ENCODE data around the gene ECPAS. TPM values are rescaled to one million over a fixed set of nuclear protein-coding genes. Genes with fewer than 3 reads are reported as not detected.

ECPAS gene
- total and polyA plus RNA-seq, 9 donors, result 23.5 to 97.6 (median 69.7) TPM

- H3K36me3 ChIP-seq, result no peaks in the 10 kb centered on the region
- TF ChIP-seq EP300 (IDR thresholded peaks at IDR 0.05), result no peak
- no peak for TF ChIP-seq POLR2A (IDR thresholded peaks at IDR 0.05)
- TF ChIP-seq CTCF (IDR thresholded peaks at IDR 0.05), result no peak
- 5 to 14% (median 13%) methylated on average over 1 of the region's 1 CpG for WGBS, 3 donors
- no peak overlapping the region for H3K4me3 ChIP-seq
- no peaks in the 10 kb centered on the region for H3K4me1 ChIP-seq (ENCODE audit: insufficient read depth)
- no peaks in the 10 kb centered on the region for H3K27me3 ChIP-seq
- intact Hi-C loops (cut with DNase I), result no loop called here
- no peak for DNase-seq
- H3K9me3 ChIP-seq, result no peaks in the 10 kb centered on the region
- no peak overlapping the region for H3K27ac ChIP-seq
These were observed 103.2 kb downstream of the ECPAS start for GRCh38 chr9:111381006-111381405.

- Histone ChIP-seq H3K27ac (no peak overlapping the region), H3K36me3 (no peaks in the 10 kb centered on the region), H3K27me3 (no peaks in the 10 kb centered on the region), H3K9me3 (no peaks in the 10 kb centered on the region), H3K4me1 (ENCODE audit: insufficient read depth) (no peaks in the 10 kb centered on the region), H3K4me3 (no peak overlapping the region)
- TF ChIP-seq EP300 (IDR thresholded peaks at IDR 0.05) (no peak), CTCF (IDR thresholded peaks at IDR 0.05) (no peak), POLR2A (IDR thresholded peaks at IDR 0.05) (no peak)
- DNase-seq, result no peak
- WGBS, 3 donors, result 93 to 97% (median 93%) methylated on average over 3 of the region's 3 CpGs
- intact Hi-C loops (cut with DNase I), result no loop called here
These were observed 108.2 kb downstream of the ECPAS start for GRCh38 chr9:111375817-111376564.

GRCh38 chr9:111375062-111375461, 109.1 kb downstream of the ECPAS start:
- no peaks in the 10 kb centered on the region for H3K27me3 ChIP-seq
- TF ChIP-seq CTCF (IDR thresholded peaks at IDR 0.05) (no peak), EP300 (IDR thresholded peaks at IDR 0.05) (no peak), POLR2A (IDR thresholded peaks at IDR 0.05) (no peak)
- H3K9me3 ChIP-seq, result no peaks in the 10 kb centered on the region
- H3K27ac ChIP-seq, result no peak overlapping the region
- H3K36me3 ChIP-seq, result no peaks in the 10 kb centered on the region
- intact Hi-C loops (cut with DNase I), result no loop called here
- no peak overlapping the region for H3K4me3 ChIP-seq
- no peak for DNase-seq
- 75 to 82% (median 79%) methylated on average over 2 of the region's 2 CpGs for WGBS, 3 donors
- no peaks in the 10 kb centered on the region for H3K4me1 ChIP-seq (ENCODE audit: insufficient read depth)

GRCh38 chr9:111372297-111372696, 111.9 kb downstream of the ECPAS start:
- no peak overlapping the region for H3K4me3 ChIP-seq
- no peak for TF ChIP-seq POLR2A (IDR thresholded peaks at IDR 0.05)
- no peak for TF ChIP-seq EP300 (IDR thresholded peaks at IDR 0.05)
- no peak for TF ChIP-seq CTCF (IDR thresholded peaks at IDR 0.05)
- no peaks in the 10 kb centered on the region for H3K4me1 ChIP-seq (ENCODE audit: insufficient read depth)
- DNase-seq, result no peak
- no peaks in the 10 kb centered on the region for H3K9me3 ChIP-seq
- no peaks in the 10 kb centered on the region for H3K27me3 ChIP-seq
- H3K27ac ChIP-seq, result no peak overlapping the region
- intact Hi-C loops (cut with DNase I), result no loop called here
- no peaks in the 10 kb centered on the region for H3K36me3 ChIP-seq
- 94 to 96% (median 94%) methylated on average over 6 of the region's 6 CpGs for WGBS, 3 donors

Measured in ovary (tissue), 9 donors.